NCI-H2227 (cell line): ENCODE measurements around the gene FAAH.

Experiments used
- DNase-seq: peaks from one replicate; lab custom pipeline; 2025; ENCODE audit not compliant: unreplicated experiment; lab: John Stamatoyannopoulos, UW

Gene FAAH

GRCh38 chr1:46421739-46422138 is 27.6 kb downstream of the FAAH start:
- DNase-seq, result no peak

- DNase-seq, result no peak
Observed at GRCh38 chr1:46422261-46422871, 28.2 kb downstream of the FAAH start.

GRCh38 chr1:46423574-46424240 is 29.6 kb downstream of the FAAH start:
- DNase-seq, result no peak

GRCh38 chr1:46424730-46425129 is 30.6 kb downstream of the FAAH start:
- DNase-seq, result no peak

GRCh38 chr1:46425726-46426125 is 31.6 kb downstream of the FAAH start:
- DNase-seq, result no peak

GRCh38 chr1:46427541-46427940 is 33.4 kb downstream of the FAAH start:
- no peak for DNase-seq

- no peak for DNase-seq
Observed at GRCh38 chr1:46429436-46429835, 35.3 kb downstream of the FAAH start.

- DNase-seq, result no peak
Observed at GRCh38 chr1:46431695-46432094, 37.6 kb downstream of the FAAH start.

- DNase-seq, result no peak
Observed at GRCh38 chr1:46432781-46433327, 38.7 kb downstream of the FAAH start.

- no peak for DNase-seq
Observed at GRCh38 chr1:46434358-46434757, 40.2 kb downstream of the FAAH start.

- DNase-seq, result no peak
Observed at GRCh38 chr1:46436844-46437243, 42.7 kb downstream of the FAAH start.

GRCh38 chr1:46437723-46438122 is 43.6 kb downstream of the FAAH start:
- no peak for DNase-seq

- DNase-seq, result no peak
Observed at GRCh38 chr1:46438346-46438745, 44.2 kb downstream of the FAAH start.

- no peak for DNase-seq
Observed at GRCh38 chr1:46440478-46440877, 46.4 kb downstream of the FAAH start.

- peak; percentile 86 for DNase-seq
Observed at GRCh38 chr1:46442317-46443161, 48.4 kb downstream of the FAAH start.

GRCh38 chr1:46444466-46444865 is 50.3 kb downstream of the FAAH start:
- no peak for DNase-seq

- no peak for DNase-seq
Observed at GRCh38 chr1:46445773-46446256, 51.7 kb downstream of the FAAH start.

- peak; percentile 86 for DNase-seq
Observed at GRCh38 chr1:46446646-46447498, 52.8 kb downstream of the FAAH start.

- no peak for DNase-seq
Observed at GRCh38 chr1:46447499-46448108, 53.5 kb downstream of the FAAH start.
